Femur (tissue), 1 donor: ENCODE measurements around the gene USP14.

Experiments used
- DNase-seq: peaks from one replicate; pipeline ENCODE4 v3.0.0-alpha.2; 2017

Gene USP14

DNA sequence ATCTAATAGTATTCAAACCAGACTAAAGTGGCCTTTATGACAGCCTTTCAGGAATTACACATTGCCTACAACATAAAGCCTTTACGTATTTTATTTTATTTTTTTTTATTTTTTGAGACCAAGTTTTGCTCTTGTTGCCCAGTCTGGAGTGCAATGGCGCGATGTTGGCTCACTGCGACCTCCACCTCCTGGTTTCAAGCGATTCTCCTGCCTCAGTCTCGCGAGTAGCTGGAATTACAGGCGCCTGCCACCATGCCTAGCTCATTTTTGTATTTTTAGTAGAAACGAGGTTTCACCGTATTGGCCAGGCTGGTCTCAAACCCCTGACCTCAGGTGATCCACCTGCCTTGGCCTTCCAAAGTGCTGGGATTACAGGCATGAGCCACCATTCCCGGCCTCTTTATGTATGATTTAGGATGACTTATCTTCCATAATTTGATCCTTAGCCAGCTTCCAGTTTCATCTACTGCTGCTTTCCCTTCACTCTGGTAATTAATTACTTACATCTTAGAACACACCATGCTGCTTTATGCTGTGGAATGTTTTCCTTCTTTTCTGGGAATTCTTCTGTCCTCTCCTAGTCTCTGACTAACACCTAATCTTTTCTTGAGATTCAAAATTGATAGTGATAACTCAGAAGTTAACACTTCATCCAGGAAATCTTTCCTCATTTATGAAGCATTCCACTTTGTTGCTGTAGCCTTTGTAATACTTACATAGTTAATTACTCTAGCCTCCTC is 2.6 kb downstream of the USP14 start:
- no peak for DNase-seq

DNA sequence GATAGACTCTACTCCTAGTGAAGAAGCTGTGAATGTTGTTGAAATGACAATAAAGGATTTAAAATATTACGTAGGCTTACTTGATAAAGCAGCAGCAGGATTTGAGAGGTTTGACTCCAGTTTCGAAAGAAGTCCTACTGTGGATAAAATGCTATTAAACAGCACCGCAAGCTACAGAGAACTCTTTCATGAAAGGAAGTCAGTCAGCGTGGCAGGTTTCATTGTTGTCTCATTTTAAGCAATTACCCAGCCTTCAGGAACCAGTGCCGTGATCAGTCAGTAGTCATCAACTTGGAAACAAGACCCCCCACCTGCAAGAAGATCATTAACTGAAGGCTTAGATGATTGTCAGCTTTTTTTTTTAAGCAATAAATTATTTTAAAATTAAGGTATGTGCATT is 14.0 kb downstream of the USP14 start:
- DNase-seq = no peak

DNA sequence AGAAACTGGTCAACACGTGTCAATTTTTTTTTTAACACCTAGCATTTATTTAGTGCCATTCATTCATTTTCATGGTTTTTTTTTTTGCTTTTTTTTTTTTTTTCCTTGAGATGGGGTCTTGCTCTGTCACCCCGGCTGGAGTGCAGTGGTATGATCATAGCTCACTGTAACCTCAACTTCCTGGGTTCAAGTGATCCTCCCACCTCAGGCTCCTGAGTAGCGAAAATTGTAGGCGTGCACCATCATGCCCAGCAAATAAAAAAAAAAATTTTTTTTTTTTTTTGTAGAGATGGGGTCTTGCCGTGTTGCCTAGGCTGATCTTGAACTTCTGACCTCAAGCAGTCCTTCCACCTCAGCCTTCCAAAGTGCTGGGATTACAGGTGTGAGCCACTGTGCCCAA is 21.1 kb downstream of the USP14 start:
- no peak for DNase-seq

DNA sequence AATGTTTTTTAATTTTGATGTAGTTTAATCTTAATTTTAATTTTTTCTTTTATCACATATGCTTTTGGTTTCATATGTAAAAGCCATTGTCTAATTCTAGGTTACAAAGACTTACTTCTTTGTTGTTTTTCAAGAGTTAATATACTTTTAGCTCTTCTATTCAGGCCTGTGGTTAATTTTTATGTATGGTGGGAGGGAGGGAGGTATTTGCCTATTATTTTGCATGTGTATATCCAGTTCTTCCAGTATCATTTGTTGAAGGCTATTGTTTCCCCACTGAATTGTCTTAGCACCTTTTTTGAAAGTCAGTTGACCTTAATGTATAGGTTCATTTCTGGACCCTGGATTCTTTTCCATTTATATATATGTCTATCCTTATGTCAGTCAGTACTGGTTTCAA is 23.4 kb downstream of the USP14 start:
- no peak for DNase-seq

DNA sequence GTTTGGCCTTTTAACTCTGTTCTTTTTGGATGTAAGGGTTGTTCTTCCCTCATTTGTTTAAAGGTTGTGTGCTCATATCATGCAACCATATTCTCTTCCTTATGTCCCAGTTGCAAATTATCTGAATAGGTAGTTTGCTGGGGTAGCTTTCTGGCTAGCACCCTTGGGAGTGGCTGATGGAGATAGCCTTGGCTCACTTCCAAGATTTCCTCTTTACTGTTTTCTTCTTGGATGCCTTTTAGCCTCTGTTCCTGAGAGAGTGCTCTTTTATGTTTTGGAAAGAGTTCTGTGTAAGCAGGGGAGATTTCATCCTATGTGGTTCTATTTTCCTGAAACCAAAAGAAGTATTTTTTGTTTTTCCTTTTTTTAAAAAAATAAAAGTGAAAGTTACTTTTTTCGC is 25.4 kb downstream of the USP14 start:
- no peak for DNase-seq

DNA sequence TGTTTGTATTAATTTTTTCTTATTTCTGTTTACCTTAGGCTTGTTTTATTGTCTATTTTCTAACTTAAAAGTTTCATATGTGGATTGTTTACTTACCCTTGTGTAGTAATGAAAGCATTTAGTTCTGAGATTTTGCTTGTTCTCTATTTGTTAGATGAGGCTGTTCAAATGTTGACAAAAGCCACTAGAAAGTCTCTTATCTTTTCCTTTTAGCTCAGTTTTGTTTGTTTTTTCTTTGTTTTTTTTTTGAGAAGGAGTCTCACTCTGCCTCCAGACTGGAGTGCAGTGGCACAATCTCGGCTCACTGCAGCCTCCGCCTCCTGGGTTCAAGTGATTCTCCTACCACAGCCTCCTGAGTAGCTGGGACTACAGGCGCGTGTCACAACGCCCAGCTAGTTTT is 30.9 kb downstream of the USP14 start:
- no peak for DNase-seq

DNA sequence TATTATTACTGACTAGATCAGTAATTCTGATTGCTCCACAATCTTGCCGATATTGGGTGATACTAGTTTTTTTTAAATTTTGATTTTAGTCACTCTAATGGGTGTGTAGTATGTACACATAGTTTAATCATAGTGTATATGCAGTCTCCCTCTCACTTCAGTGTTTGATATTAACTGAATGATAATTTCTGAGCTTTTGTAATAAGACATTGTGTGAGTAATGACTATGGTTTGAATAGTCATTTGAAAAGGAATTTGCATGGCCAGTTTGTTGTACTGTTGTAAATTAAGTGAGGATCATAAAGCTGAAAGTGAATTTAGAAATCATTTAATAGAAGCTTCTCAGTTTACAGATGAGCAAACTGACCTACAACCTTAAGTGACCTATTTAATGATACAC is 33.4 kb downstream of the USP14 start:
- DNase-seq = no peak

DNA sequence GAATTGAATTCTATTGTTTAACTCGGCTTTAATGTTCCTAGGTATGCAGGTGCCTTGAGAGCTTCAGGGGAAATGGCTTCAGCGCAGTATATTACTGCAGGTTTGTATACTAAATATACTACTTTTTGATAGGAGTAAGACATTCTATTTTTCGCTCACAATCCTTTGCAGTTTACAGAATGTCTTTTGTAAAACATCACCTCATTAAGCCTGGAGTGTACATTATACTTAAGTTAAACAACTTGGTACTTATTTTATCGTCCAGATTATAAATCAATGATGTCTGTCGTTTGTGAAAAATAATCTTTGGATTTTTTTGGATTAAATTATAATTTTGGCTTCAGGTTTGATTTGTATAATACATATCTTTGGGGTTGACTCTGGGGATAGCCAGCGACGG is 34.4 kb downstream of the USP14 start:
- DNase-seq = no peak

DNA sequence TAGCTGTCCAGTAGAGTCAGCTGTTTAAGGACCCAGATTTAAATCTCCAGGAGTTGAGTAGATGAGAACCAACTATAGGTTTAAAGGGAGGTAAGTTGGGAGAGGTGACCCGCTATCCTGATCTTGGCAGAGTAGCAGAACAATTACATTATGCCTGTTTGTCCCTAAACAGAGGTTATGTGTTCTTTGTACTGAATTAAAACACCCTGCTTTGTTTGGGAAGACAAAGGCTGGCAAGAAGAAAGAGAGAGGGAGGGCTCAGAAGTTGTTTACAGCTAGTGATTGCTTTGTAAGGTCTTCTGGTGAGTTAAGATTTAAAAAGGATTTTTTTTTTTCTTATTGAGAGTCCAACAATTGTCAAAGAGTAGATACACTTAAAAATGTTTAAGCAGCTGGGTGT is 37.3 kb downstream of the USP14 start:
- DNase-seq = no peak

DNA sequence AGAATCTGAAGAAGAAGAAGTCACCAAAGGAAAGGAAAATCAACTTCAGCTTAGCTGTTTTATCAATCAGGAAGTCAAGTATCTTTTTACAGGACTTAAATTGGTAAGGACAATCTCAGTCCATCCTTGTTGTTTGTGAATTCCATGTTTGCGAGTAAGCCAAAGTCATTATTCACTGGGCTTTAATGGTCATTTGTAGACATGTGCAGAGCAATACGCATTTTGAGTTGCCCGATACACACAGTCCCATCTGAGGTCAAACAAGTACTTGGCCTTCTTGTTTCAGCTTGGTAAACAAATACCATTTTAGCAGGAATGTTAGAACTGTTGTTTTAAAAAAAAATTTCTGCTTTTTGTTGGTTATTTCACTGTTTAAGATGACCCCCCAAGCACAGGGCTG is 40.9 kb downstream of the USP14 start:
- no peak for DNase-seq

DNA sequence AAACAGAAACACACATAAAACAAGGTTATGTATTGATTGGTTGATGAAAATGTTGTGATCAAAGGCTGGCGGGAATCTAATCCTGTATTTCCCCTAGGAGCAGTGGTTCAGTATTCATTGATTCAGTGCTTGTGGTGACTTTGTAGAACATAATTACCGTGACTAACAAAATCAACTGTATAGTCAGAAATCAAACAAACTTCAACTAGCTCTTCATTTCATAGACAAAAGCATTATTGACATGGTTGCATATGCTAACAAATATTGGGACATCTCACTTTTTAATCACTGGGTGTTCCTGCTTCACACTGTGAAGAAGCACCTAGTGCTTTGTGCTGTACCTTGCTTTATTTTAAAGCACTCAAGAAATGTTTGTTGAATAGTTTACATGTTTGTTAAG is 41.4 kb downstream of the USP14 start:
- no peak for DNase-seq

DNA sequence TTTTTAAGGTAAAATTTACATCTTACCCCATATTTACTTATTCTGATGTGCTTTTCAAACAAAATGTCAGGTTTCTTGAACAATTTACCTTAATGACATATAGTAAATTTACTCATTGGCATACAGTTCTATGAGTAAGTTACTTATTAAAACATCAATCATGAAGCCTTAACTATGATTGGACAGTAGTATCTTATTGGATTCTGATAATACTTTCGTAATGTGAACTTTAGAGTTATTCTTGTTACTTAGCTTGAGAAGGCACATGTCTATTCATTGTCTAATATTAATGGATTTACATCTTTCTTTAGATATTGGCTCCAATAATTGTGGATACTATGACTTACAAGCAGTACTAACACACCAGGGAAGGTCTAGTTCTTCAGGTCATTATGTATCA is 51.7 kb downstream of the USP14 start:
- DNase-seq = no peak

DNA sequence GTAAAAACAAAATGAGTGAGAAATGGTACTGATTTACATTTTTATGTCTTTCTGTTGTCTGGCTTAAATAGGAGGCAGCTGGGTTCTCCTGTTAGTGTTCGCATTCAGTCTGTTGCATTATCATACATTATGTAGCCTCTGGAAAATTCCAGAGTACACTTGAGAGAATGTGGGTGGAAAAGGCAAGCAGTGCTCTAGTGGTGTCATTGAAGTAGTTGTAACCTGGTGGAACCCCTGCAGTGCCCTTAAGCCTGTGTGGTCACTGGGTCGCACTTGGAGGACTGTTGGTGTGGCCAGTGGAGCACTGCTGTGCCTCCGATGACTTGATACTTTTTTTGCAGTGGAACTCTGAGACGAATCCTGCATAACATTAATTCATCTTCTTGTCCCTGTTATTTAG is 52.4 kb downstream of the USP14 start:
- no peak for DNase-seq

DNA sequence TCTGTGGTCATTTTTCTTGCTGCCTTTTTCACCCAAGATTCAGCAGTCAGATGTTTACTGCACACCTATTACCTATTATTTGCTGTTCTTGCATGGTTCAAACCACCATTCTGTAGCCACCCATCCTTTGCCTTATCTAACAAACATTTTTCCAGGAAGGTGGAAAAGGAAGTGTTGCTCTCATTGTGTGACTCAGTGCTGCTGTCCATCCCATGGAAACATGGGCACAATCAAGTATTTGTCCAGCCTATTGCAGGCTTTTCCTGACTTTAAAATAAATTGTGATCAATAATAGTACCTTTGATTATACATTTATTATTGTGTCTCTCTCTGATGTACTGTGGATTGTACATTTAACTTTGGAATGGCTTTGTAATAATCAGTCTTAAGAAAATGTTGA is 53.2 kb downstream of the USP14 start:
- DNase-seq = no peak

DNA sequence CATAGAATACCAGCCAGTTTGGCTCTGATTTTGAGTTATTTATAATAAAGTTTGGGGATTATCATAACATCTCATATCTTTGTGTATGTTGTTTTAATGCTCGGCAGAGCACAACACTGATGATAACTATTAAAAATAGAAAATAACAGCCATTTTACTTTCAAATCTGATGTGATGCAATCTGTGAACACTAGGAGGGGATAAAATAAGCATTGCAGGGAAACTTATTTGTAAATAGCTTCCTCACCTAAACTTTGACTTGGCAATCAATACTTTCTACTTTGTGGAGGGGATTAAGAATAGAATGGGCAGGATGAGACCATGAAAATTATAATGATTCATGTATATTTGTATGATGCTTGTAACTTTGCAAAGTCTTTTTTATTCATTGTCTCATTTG is 54.4 kb downstream of the USP14 start:
- no peak for DNase-seq

DNA sequence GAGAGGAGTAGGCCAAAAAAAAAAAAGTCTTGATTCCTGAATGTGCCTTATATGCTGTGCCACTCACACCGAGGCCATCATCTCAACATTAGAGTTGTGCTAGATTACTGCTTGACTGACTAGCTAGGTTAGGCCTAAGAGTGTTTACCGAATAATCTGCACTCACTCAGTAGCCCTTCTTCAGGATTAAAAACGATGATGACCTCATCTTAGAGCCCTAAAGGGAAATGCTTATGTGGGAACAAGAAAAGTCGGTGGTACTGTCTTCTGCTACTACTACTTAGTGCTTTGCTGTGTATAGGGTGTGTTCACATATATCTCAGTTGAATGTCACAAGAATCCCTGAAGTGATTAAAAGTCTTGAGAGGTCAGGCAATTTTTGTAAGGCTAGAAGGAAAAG is 55.1 kb downstream of the USP14 start:
- DNase-seq = no peak

DNA sequence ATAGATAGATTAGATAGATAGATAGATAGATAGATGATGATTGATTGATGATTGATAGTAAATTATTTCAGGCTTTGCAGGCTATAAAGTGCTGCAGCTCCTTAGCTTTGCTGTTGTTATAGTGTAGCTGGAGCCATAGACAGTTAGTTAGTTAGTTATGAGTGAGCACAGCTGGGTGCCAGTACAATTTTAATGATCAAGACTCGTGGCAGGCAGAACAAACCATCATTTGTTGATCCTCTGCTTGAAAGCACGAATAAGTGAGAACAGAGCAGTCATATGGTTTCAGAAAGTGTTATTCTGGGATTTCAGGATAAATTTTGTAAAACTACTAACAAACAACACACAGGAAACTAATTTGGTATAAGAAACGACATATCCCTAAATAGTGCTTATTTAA is 55.6 kb downstream of the USP14 start:
- no peak for DNase-seq

DNA sequence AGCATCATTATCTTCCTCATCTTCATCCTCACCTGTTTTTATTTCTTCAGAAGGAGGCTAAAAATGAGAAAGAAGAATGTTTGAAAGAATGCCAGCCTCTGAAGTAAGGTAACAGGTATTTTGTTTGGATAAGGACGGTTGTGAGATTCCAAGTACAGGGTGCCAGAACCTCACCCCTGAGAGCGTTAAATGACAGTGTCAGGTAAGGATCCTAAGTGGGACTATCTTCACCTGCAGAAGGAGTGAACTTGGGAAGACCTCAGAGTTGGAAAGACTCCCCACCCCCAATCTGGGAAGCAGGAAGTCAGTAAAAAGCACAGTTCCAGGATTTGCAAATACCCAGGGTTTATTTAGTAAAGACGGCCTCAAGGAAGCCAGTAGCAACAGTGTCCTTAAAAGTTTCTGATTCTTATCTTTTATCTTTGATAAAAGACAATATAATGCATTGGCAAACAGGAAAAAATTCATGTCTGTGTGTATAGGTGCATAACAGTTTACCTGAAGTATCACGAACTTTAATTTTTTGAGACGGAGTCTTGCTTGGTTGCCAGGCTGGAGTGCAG is 57.2 kb downstream of the USP14 start:
- no peak for DNase-seq

DNA sequence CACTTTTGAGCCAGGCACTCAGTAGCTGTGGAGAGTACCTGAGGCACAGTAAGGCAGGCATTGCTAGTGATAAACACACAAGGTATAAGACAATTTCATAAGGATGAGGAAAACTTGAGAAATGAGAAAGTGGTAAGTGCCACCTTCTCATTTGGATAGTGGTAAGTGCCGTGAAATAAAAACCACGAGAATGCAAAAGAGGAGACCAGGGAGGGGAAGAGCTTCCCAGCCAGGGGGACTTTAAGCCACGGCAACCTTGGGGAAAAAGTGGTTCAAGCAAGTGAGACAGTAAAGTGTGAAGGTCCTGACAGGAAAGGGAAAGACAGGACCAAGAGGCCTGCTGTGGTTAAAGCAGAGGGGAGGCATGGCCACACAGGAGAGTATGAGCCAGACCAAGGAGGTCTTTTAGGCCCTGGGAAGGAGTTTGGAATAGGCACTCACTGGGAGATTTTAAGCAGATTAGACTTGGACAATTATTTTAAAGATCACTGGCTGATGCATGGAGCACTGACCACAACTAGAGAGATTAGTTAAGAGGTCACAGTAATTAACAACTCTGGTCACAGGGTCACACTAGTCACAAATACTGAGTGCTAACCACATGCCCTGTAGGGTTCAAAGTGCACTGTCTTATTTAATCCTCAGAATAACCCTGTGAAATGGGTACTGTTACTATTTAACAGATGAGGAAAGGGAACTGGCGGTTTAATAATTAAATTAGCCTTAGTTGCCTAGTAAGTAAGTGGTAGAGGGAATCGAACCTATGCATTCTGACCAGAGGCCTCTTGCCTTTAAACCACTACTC is 59.4 kb downstream of the USP14 start:
- DNase-seq = no peak

DNA sequence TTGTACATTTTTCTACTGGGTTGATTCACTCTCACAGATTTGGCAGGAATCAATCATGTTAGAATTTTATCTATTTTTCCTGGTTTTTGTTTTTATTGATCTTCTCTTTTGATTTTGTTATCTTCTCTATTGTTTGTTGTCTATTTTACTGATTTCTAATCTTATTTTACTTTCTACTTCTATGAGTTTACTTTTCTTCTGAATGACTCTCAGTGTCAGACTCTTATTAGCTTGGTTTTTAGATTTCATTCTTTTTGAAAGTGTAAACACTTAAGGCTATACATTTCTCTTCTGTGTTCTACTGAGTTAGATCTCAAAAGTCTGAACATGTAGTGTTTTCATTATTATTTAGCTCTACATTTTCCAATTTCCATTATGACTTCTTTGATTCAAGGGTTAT is 62.4 kb downstream of the USP14 start:
- DNase-seq = no peak

DNA sequence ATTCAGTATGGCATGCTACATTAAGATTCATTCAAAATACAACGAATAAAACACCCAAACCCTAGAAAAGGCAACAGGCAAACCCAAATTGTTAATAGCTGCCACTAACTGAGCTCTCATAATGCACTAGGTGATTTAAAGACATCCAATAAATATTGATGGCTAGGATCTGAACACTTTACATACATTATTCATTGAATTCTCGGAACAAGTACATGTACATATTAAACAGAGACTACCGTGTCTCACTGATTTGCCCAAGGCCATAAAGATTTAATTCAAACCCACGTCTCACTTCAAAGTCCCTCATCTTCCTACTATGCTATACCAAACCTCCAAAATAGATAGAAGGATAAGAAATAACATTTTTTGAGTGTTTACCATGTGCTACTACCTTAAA is 67.4 kb downstream of the USP14 start:
- DNase-seq = no peak

DNA sequence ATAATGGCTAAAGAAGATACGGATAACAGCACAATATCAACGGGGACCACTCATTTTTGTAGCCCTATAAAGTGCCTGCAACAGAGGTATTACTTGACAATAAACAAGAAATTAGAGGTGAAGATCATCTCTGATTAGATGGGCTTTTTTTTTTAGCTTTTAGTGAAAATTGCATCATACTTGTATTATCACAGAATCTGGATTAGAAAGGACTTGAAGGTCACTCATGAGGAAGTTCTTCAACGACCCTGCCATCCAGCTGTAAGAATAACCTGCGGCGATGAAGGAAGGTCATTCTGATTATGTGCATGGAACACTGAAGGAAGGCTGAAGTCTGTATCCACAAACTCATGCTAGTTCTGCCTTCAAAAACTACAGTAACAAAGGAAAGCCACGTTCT is 69.0 kb downstream of the USP14 start:
- no peak for DNase-seq

DNA sequence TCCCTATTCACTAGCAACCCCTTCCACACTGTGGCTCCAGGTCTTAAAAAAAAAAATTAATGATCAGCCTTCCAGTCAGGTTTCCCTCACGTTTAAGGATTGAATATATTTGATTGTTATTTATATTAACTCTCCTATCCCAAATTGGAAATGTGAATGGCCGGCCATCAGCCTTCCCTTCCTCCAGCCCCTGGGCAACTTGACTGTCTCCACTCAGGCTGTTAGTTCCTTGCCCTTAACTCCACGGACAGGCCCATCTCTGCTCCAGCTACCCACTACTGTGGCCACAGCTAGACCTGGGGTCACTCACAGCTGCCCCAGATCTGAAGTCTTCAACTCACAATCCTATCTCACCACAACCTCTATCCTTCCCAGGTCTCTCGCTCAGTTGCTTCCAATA is 69.5 kb downstream of the USP14 start:
- DNase-seq = no peak

DNA sequence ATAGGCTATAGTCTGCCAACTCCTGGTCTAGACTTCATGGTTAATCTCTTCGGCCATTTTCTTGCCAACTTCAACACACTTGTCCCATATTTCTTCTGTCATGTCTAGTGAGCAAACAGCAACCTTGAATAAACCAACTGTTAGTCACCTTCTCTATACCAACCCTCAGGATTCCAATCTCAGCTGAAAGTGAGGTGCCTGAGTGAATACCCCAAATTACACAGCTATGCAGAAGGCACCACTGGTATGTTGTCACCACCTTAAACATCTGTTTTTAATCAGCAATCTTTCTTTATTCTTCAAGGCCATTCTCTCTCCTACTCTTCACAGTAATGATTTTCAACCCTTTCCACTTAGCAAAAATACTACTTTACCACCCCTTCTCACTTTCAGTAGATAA is 70.2 kb downstream of the USP14 start:
- DNase-seq = no peak

DNA sequence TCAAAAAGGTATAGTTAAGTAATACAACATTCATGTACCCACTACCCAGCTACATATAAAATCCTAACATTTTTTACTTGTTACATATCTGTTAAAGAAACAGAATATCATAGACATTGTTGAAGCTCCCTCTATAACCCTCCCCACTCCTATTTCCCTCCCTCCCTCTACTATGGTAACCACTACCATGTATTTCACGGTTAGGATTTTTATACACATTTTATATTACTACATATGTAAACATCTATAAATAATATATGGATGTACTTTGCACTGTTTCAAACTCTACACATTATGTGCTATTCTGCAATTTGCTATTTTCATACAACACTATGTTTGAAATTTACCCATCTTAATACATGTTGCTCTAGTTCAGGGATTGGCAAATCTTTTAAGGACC is 73.2 kb downstream of the USP14 start:
- no peak for DNase-seq
